DOHH2 (cell line): ENCODE data around the gene B3GNT2.
"Not testable (repeated sequence)": the region's sequence is repeated elsewhere in the genome, so short reads cannot be mapped to it uniquely, and the experiment has no call there.

Experiments
- CTCF ChIP-seq: fragments of 200-600 bp; sonication (generic); IDR thresholded peaks from one replicate; pipeline ENCODE4 v1.5.1; 2014; ENCODE audit warnings: antibody characterized with exemption, mild to moderate bottlenecking, low read depth, low read length; ENCODE audit not compliant: poor library complexity, severe bottlenecking
- EZH2phosphoT487 ChIP-seq: fragments of 200-600 bp; sonication (generic); IDR thresholded peaks from 2 replicates; pipeline ENCODE4 v1.6.1; 2017; ENCODE audit warnings: borderline replicate concordance, mild to moderate bottlenecking, antibody characterized with exemption, low read length, moderate library complexity, mixed read lengths

DNA sequence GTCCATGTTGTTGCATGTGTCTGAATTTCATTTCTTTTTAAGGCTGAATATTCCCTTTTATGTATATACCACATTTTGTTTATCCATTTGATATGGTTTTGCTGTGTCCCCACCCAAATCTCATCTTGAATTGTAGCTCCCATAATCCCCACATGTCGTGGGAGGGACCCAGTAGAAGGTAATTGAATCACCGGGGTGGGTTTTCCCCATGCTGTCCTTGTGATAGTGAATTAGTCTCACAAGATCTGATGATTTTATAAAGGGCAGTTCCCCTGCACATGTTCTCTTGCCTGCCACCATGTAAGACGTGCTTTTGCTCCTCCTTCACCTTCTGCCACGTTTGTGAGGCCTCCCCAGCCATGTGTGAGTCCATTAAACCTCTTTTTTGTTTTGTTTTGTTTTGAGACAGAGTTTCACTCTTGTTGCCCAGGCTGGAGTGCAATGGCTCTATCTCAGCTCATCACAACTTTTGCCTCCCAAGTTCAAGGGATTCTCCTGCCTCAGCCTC is 72.8 kb downstream of the B3GNT2 start:
- TF ChIP-seq CTCF, EZH2phosphoT487: not testable (repeated sequence)
